HG03103 (cell line): ENCODE data around the gene DAPK2.
"Not testable (repeated sequence)": the region's sequence is repeated elsewhere in the genome, so short reads cannot be mapped to it uniquely, and the experiment has no call there.

ENCODE experiments used
- ATAC-seq: cut with Tn5 transposase; IDR thresholded peaks from one replicate; pipeline ENCODE4 v1.9.1; 2021; ENCODE audit warnings: low read depth; ENCODE audit not compliant: unreplicated experiment

Gene DAPK2

GRCh38 chr15:63901912-63902670 is 144.2 kb downstream of the DAPK2 start:
- ATAC-seq, result no peak

GRCh38 chr15:63900306-63900705 is 146.0 kb downstream of the DAPK2 start:
- no peak for ATAC-seq

- ATAC-seq, result not testable (repeated sequence)
Measured at GRCh38 chr15:63899606-63900005, 146.7 kb downstream of the DAPK2 start.

- no peak for ATAC-seq
Measured at GRCh38 chr15:63899193-63899592, 147.1 kb downstream of the DAPK2 start.

- ATAC-seq, result peak; percentile 51
Measured at GRCh38 chr15:63896336-63897115, 149.8 kb downstream of the DAPK2 start.

GRCh38 chr15:63895787-63896218 is 150.5 kb downstream of the DAPK2 start:
- ATAC-seq, result no peak

- no peak for ATAC-seq
Measured at GRCh38 chr15:63895194-63895593, 151.1 kb downstream of the DAPK2 start.

GRCh38 chr15:63894662-63894949 is 151.7 kb downstream of the DAPK2 start:
- no peak for ATAC-seq

GRCh38 chr15:63893866-63894661 is 152.2 kb downstream of the DAPK2 start:
- no peak for ATAC-seq

GRCh38 chr15:63892794-63893441 is 153.4 kb downstream of the DAPK2 start:
- peak; percentile 42 for ATAC-seq

- no peak for ATAC-seq
Measured at GRCh38 chr15:63891768-63892133, 154.5 kb downstream of the DAPK2 start.

- no peak for ATAC-seq
Measured at GRCh38 chr15:63891079-63891767, 155.1 kb downstream of the DAPK2 start.

GRCh38 chr15:63890617-63891016 is 155.7 kb downstream of the DAPK2 start:
- ATAC-seq, result no peak

GRCh38 chr15:63889831-63890230 is 156.5 kb downstream of the DAPK2 start:
- ATAC-seq, result no peak

- no peak for ATAC-seq
Measured at GRCh38 chr15:63888823-63889222, 157.5 kb downstream of the DAPK2 start.

GRCh38 chr15:63888146-63888545 is 158.1 kb downstream of the DAPK2 start:
- no peak for ATAC-seq

- ATAC-seq, result no peak
Measured at GRCh38 chr15:63887630-63888029, 158.7 kb downstream of the DAPK2 start.

- no peak for ATAC-seq
Measured at GRCh38 chr15:63884953-63885352, 161.3 kb downstream of the DAPK2 start.

- no peak for ATAC-seq
Measured at GRCh38 chr15:63881431-63881830, 164.9 kb downstream of the DAPK2 start.

- no peak for ATAC-seq
Measured at GRCh38 chr15:63880744-63881143, 165.5 kb downstream of the DAPK2 start.
